GM18861 (cell line): ENCODE measurements around the gene WDFY2.
A peak's percentile ranks its signal among the peaks of the same experiment; 100 is the strongest.

Experiments used
- ATAC-seq: cut with Tn5 transposase; IDR thresholded peaks from one replicate; pipeline ENCODE4 v1.9.1; 2021; ENCODE audit not compliant: unreplicated experiment

The WDFY2 gene

DNA sequence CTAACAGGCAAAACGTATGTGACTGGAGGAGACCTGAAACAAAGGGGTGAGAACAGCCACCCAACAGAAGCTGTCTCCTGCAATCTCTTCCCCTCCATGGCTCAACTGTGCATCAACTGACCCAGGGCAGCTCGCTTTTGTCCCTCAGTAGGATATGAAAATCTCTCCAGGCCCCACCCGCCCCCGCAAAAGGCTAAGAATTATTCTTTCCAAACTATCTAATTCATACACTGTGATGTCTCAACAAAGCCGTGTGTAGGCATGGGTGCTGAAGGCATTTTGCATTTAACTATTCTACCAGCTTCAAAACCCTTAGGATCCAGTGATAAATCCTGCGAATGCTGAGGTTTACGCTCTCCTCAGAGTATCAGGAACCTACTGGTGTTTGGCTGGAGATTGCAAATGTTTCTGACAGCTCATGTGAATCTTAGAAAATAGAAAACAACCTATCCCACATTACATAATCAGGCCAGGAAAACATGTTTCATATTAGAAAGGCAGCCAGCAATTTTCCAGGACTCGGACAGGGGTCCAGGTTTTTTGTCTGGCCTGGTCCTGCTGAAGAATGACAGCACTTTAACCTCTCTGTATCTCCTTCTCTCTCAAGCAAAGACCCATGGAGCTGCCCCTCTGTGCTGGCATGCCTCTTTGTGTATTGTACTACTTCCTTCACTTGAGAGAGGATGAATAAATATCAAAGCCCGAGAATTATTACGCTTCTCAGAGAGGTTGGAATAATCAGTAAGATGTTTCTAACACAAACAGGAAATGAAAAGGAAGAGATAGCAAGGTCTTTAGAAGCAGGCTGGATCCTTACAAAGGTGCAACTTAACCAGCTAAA lies 202.4 kb downstream of the WDFY2 start:
- no peak for ATAC-seq

DNA sequence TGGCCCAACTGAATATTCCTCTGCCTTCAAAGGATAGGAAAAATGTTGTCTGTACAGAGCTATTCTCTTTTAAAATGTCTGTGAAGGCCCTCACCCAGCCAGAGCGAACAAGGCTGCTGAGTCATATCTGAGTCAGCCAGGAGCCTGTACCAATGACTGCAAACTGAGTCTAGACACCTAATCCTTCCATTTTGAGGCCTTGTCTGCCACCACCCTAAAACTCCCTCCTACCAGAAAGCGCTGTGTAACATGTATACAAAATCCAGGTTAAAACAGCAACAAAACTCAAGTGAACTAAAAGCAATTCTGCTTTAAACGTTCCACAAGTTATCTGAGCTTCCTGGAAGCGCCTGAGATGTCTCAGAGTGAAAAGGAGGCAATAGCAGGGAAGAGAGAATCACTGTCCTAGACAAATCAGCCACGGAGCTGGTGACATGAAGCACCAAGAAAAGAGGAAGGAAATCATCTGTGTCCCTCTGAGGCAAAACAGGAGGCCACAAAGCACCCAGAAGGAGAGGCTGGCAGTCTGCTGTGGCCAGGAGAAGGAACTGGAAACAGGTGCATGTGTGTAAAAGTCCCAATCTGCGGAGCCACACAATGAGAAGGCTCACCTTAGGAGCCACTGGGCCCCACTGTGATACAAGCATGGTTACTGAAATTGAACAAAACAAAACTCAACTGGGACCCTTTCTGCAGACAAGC lies 209.5 kb downstream of the WDFY2 start:
- ATAC-seq = peak; percentile 32

DNA sequence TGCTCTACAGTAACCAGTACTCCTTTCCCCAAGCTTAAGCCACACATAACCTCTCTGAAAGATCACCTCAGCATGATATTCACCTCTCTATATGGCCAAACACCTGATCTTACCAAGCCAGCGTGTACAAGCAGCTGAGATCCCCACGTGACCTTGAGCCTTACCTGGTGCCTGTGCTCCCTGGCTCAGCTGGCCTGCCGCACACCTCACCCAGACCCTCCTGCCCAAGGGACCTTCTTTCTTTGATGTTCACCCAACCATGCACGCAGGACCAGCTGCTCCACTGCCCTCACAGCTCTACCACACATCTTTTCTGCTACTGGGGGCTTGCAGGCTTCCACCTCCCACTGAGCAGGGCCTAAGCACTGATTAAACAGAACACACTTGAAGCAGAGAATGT lies 210.7 kb downstream of the WDFY2 start:
- no peak for ATAC-seq

DNA sequence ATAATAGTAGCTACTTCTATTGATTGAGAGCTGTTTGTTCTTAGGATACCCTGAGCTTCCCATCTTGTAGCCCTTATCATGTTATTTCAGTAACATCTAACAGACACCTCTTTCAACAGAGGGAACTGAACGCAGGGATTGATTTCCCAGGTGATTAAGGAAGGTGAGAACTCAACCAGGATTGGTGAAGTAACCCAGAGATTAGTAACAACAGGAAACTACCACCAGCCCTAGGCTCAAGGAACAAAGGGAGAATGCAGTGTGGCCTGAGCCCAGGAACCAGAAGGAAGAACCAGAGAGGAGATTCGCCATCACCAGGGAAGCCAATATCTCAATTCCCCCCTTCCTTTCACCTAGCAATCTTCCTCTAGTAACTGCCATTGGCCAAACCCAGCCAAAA lies 211.2 kb downstream of the WDFY2 start:
- ATAC-seq = no peak

DNA sequence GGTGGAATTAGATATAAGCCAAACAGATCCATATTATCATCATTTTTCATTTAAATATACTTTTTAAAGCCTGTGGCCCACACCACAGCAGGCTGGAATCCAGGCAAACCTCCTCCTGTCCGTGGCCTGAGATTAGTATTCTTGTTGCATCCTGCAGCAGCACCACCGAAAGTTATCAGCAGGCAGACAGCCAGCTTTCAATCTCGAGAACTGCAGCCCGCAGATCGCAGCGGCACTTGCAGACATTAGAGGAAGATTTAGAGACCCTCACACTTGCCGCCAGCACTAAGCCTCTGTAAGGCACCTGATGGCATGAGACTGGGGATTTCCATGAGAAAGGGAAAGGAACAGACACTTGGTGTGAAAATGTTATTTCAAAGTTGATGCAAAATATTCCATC lies 212.3 kb downstream of the WDFY2 start:
- ATAC-seq = no peak

DNA sequence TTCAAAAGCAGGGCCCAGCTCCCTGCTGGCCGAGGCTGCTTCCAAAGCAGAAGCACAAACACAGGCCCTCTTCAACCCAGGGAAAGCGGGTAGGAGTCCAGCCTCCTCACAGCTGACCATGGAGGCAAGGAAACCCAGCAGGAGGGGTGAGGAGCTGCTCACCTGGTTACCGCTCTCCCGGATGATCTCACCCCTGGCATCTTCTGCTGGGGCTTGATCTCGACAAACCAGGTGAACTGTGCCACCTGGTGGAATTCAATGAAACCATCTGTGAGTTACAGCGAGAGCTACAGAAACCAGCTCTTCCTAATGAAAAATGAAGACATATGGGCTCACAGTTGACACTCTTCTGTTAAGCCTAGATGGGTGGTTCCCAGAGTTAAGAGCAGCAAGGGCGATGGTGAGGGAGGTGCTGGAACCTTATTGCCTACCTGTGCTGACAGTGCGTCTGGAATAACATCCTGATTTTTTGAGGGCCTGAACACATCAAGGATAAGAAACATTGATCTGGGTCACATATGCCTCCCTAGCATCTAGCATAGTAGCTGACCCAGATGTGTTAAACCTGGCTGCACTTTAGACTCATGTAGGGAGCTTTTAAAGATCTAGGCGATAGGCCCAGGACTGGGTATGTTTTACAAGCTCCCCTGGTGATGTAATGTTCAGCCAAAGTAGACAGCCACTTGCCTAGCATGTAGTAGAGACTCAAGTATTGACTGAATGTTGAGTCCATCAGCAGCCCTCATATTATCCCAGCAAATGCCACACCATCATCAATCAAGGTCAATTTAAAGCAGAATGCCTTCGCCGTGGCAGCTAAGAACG lies 213.6 kb downstream of the WDFY2 start:
- ATAC-seq = peak; percentile 43

DNA sequence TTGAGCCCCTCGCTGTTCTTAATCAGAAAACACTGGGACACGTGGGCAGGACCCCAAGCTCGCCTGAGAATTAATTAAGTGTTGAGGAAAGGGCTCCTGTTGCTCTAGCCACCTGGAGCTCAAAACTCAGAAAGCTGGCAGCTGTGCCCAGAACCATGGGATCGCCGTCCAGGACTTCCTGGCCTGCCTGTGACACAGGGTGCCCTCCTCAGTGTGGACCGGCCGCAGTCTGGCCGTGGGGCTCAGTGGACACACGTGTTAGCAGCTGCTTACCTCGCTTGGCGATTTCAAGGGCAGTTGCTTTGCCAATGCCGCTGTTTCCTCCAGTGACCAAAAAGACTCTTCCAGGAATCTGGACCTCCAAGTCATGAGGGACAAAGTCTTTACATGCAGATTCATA lies 215.0 kb downstream of the WDFY2 start:
- no peak for ATAC-seq

DNA sequence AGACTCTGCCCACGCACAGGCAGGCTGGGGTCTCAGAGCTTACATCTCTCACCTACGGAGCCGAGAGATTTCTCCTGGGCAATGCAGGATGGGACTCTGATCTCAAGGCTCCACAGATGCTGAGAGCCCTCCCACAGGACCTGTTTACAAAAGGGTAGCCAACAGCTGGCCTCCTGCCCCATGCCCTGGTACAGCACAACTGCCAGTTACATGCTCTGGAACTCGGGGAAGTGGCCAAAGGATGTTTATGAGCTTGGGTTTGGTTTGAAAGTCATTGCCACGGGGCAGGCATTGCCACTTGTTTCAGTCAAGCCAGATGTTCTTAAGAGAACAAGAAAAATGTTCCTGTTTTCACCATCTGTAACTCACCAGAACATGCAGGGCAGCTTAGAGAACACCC lies 216.2 kb downstream of the WDFY2 start:
- ATAC-seq = no peak

DNA sequence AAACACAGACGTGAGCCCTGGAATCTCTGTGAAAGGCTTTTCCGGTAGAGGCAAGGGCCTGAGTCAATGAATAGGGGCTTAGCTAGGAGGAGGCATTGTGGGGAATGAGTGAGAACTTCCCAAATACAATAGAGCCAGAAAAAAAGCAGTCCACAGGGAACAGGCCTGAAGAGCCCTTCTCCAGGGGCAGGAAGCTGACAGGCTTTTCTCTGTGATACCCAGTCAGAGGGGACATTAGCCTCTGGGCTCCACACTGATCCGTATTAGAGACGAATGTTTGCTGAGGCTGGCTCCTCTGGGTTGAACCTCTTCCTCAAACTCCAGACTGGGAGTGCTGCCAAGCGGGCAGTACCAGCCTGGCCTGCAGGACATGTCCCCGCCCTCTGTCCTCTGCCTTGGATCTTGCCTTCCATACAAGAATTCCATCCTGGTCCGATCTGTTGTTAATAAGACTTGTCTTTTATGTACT lies 217.4 kb downstream of the WDFY2 start:
- ATAC-seq = no peak

DNA sequence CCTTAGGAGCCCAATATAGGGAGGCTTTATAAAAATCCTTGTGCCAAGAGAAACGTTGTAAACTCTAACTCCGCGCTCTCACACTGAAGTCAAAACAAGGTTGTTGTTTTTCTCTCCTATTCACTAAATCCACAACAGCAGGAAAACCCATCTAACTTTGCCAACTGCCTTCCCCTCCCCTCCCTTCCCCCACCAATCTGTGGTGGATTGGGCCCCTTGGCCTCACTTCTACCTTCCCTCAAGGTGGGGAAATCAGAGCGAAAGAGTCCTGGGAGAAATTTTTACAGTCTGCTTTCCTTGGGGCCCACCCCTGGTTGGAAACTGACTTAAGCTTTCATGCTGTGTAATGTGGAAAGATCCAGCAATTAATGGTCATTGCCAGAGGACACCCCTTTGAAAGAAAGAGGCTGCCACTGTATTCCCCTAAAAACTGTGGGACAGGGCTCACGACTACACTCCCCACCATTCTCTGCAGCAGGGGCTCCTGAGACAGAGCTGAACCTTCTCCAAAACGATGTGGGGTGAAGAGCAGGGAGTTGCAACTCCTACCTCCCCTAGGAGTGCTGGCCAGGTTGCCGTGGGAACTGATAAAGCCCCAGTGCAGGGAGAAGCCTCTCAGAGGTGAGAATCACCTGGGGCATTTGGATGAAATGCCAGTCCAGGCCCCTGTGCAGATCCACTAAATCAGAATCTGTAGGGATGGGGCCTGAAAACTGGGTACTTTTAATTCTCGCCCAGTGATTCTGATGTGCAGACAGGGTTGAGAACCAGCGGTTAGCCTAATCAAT lies 218.6 kb downstream of the WDFY2 start:
- no peak for ATAC-seq

DNA sequence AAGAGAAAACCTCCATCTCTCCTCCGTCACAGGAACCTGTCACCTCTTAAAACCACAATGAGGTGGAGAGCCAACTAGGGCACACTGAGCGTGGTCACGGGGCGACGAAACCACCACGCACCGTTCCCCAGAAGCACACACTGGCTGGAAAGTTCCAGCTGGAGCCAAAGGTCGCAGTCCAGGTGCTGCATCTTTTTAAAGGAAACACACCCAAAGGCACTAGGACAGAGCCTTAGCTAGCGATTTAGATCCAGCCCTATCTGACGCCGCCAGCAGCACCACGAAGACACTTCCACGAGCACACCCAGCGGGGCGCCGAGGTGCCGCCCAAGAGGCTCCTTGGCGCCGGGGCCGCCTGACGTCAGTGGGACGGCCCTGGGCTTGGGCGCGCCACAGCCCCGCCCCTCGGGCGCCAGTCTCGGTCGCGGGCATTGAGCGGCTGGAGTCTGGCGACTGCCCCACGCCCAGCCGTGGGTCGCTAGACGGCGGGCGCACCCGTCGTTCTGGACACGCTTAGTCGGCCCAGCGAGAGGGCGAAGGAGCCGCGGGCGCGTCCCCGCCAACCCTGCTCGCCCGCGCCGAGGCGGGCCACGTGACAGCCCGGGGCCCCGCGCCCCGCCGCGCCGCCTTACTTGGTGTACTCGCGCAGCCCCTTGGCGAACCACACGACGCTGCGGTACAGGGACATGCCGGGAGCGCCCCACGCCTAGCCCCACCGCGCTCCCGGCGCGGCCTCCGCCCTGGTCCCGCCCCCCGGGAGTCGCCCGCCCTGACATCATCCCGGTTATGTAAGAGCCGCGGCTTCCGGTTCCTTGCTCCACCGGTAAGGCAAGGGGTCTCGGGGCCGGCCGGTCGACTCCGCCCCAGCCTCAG lies 219.4 kb downstream of the WDFY2 start, which contains the start of gene DHRS12:
Gene DHRS12, minus strand, starts transcription at position 742 of the 873 bp plus-strand sequence. CDS start 4,504 bp downstream, outside the sequence.
- peak; percentile 72 for ATAC-seq

DNA sequence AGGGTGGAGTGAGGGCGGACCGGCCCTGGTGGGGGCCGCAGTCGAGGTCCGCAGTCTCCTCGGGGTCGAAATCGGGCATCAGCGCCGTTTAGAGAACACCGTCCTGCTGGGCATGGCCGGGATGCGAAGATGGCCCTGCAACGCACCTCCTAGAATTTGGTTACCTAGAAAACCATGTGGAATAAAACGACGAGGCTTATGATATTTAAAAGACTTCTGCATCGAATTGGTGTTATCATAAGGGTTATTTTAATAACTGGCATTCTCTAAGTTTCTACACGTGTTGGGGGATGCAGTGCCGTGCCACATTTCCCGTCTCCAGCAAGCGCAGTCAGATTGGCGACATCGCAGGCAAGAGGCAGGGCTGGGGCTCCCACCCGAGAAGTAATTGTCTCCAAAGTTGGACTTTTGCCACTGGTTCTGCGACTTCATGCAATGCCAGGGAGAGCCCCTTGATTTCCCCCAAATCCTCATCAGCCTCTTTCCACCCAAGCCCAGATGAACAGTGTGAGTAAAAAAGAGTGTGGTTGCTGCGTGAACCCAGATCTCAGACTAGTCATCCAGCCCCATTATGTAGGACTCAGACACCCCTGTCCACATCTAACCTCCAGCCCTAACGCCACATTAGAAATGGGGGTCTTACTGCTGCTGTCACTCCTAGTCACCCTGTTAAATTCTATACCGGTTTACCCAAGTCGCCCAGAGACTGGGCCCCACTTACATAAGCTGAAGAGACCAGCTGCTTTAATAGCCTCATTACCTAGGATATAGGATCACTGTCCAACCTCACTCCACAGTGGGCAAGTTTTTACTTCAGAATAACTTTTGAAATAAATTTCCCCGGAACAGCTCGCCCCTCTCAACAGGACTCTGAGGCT lies 220.3 kb downstream of the WDFY2 start:
- ATAC-seq = no peak

DNA sequence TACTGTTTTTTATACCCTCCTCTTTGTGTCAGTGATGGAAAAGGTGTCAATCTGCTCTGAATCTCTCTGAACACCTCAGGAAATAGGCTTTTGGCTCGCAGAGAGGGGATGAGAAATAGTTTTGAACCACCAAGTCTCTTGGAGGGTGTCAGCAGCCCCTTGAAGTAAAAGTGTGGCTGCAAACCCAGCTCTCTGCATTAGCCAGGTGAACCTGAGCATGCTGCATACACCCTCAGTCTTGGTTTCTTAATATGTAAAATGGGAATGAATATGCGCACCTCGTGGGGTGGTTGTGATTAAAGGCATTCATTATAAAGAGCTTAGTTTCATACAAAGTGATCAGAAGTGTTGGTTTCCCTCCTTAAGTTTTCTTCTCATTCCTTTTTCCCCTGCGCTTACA lies 221.1 kb downstream of the WDFY2 start:
- no peak for ATAC-seq

DNA sequence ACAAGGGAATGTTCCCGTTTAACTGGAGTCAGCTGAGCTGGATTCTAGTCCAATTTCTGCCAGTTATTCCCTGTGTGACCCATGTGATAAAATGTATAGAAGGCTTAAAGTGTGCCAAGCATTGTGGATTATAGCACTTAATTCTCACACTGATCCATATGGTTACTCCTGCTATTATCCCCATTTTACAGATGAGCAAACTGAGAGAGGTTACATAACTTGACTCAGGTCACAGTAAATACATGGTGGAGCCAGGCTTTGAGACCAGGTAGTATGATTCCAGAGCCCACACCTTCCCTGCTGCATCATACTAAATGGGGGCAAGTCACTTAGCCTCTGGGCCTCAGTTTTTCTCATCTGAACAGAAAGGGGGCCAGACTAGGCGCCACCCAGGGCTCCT lies 221.7 kb downstream of the WDFY2 start:
- ATAC-seq = no peak

DNA sequence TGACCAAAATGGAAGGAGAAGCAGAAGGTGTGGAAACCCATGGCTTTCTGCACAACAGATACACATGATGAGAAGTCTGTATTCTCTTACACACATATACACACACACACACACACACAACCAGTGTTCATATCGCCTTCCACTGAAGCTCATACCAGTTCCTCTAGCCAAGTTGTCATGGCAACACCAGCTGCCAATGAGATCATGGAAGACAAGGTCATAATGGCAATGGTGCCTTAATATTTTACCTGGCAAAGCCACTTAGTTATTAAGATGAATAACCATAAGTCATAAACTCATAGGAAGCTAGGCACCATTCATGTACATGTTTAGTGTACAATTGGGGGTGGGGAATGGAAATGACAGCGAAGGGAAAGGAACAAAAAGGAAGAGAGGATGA lies 222.3 kb downstream of the WDFY2 start:
- ATAC-seq = no peak

DNA sequence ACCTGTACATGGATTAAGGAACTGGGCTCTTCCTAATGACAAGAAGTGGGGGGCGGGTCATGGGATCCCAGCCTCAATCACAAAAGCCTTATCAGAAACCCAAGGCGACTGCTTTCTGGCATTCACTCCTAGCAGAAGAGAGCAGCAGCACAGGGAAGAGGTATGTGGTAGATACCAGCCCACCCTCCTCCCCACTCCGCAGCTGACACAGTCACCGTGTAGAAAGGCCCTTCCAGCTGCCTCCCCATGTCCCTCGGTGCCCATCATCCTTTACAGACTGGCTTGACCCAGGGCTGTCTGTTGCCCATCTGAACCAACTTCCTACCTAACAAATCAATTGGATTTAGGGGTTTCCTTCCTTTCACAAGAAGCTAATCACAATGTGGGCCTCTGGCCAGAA lies 222.8 kb downstream of the WDFY2 start:
- no peak for ATAC-seq

DNA sequence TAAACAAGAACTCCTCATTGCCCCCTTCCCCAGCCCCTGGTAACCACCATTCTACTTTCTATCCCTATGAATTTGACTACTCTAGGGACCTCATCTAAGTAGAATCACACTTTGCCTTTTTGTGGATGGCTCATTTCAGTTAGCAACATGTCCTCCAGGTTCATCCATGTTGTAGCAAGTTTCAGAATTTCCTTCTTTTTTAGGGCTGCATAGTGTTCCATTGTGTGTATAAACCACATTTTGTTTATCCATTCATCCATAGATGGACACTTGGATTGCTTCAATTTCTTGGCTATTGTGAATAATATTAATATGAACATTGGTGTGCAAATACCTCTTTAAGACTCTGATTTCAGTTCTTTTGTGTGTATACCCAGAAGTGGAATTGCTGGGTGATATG lies 224.5 kb downstream of the WDFY2 start:
- no peak for ATAC-seq

DNA sequence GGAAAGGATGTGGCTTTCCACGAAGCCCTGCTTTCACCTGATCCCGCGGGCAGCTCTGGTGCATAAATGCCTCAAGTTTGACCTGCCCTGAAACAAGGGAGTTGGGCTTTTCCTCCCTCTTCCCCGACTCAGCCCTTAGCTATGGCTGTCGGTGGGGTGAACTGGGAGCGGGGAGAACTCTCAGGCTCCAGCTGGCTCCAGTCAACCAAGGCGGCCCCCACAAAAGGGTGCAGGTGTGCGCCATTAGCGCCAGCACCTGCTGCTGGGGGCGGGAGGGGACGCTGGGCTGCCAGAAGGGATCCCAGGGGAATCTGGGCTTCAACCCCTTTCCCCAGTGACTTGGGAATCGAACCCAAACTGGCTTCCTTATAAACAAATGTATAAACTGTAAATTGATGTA lies 226.8 kb downstream of the WDFY2 start:
- no peak for ATAC-seq
